Measurements from ENCODE around the gene PET100. TPM values are rescaled to one million over a fixed set of nuclear protein-coding genes. Genes with fewer than 3 reads are reported as not detected.
A peak's percentile ranks its signal among the peaks of the same experiment; 100 is the strongest.

PET100 gene
- total RNA-seq, 2 donors from 2014 or later, result 1.3 to 32.0 TPM

GRCh38 chr19:7595466-7596133, 34.0 kb upstream of the PET100 start, which contains the start of gene CAMSAP3:
Gene CAMSAP3 (plus strand): TSS chr19:7595863. CDS start chr19:7596003, 140 bp downstream.
- intact Hi-C loops (cut with DNase I), result no loop called here
- DNase-seq (peak; percentile 61 to 70 (median 63)), ATAC-seq (peak; percentile 90)
- Histone ChIP-seq H3K36me3 (replicated peaks in 1 of 2; ENCODE audit: insufficient read depth in 1 of 2, low read depth in 2 of 2) (no peaks in the 10 kb centered on the region), H3K9me3 (no peaks in the 10 kb centered on the region), H3K27ac (peak within 1 kb of the TSS; percentile 52 to 81 (median 64)), H3K4me1 (peaks cover 24% of the 10 kb centered on the region), H3K27me3 (no peaks in the 10 kb centered on the region), H3K4me3 (peak within 1 kb of the TSS in 1 of 2 donors; percentile 48)
- peak in 1 of 7 experiments; percentile 15 for TF ChIP-seq CTCF (IDR thresholded peaks at IDR 0.05)
- no peak for TF ChIP-seq POLR2A (IDR thresholded peaks at IDR 0.05)
- WGBS, 2 donors, result 0% methylated on average over 74 of the region's 78 CpGs; no CpG with 5 or more reads in 1 of the 2 donors

GRCh38 chr19:7596211-7596937, 33.2 kb upstream of the PET100 start:
- H3K36me3 ChIP-seq (replicated peaks in 1 of 2; ENCODE audit: insufficient read depth in 1 of 2, low read depth in 2 of 2), result no peaks in the 10 kb centered on the region
- no peaks in the 10 kb centered on the region for H3K27me3 ChIP-seq
- TF ChIP-seq CTCF (IDR thresholded peaks at IDR 0.05) (no peak), POLR2A (IDR thresholded peaks at IDR 0.05) (no peak)
- ATAC-seq (peak; percentile 69), DNase-seq (peak in 1 of 4 donors; percentile 48)
- H3K9me3 ChIP-seq, result no peaks in the 10 kb centered on the region
- intact Hi-C loops (cut with DNase I), result no loop called here
- 0 to 1% methylated on average over 5 to 47 of the region's 70 CpGs for WGBS, 2 donors
- H3K4me1 ChIP-seq, result peaks cover 25% of the 10 kb centered on the region
- peak overlapping the region in 1 of 2 donors; percentile 48 for H3K4me3 ChIP-seq
- peak overlapping the region; percentile 52 to 81 (median 64) for H3K27ac ChIP-seq

GRCh38 chr19:7597689-7598088, 31.9 kb upstream of the PET100 start:
- no peak for ATAC-seq
- WGBS, 2 donors, result 53 to 66% methylated on average over 8 to 9 of the region's 9 CpGs
- H3K27me3 ChIP-seq, result no peaks in the 10 kb centered on the region
- no peak overlapping the region for H3K4me3 ChIP-seq
- peaks cover 36% of the 10 kb centered on the region for H3K4me1 ChIP-seq
- peak in 1 of 4 donors; percentile 59 for DNase-seq
- intact Hi-C loops (cut with DNase I), result no loop called here
- no peaks in the 10 kb centered on the region for H3K9me3 ChIP-seq
- TF ChIP-seq POLR2A (IDR thresholded peaks at IDR 0.05) (no peak), CTCF (IDR thresholded peaks at IDR 0.05) (peak in 1 of 7 experiments; percentile 23)
- no peaks in the 10 kb centered on the region for H3K36me3 ChIP-seq (replicated peaks in 1 of 2; ENCODE audit: insufficient read depth in 1 of 2, low read depth in 2 of 2)
- peak overlapping the region in 2 of 4 donors; percentile 67 to 81 for H3K27ac ChIP-seq

- TF ChIP-seq CTCF (IDR thresholded peaks at IDR 0.05) (no peak), POLR2A (IDR thresholded peaks at IDR 0.05) (no peak)
- intact Hi-C loops (cut with DNase I), result no loop called here
- Histone ChIP-seq H3K27me3 (no peaks in the 10 kb centered on the region), H3K36me3 (replicated peaks in 1 of 2; ENCODE audit: insufficient read depth in 1 of 2, low read depth in 2 of 2) (no peaks in the 10 kb centered on the region), H3K9me3 (no peaks in the 10 kb centered on the region), H3K4me1 (peaks cover 40% of the 10 kb centered on the region), H3K27ac (peak overlapping the region in 1 of 4 donors; percentile 81), H3K4me3 (no peak overlapping the region)
- WGBS, 2 donors, result 60 to 70% methylated on average over 6 of the region's 6 CpGs
- ATAC-seq, result no peak
- no peak for DNase-seq
Observed at GRCh38 chr19:7598180-7598579, 31.4 kb upstream of the PET100 start.

All from body of pancreas (tissue), 4 donors.